ENCODE results near the gene DPPA2.

GRCh38 chr3:109346099-109346498, 29.8 kb upstream of the DPPA2 start:
- TF ChIP-seq CTCF (tag by site-specific recombination; IDR thresholded peaks at IDR 0.05) (no peak), ZNF184 (tag by site-specific recombination; IDR thresholded peaks at IDR 0.05) (no peak)
